Measurements from ENCODE around the gene PREX1.

GRCh38 chr20:48849299-48849698, 21.5 kb upstream of the PREX1 start:
- TF ChIP-seq CTCF (IDR thresholded peaks at IDR 0.05; ENCODE audit: insufficient read depth, low read length): no peak
- no peak for TF ChIP-seq REST (IDR thresholded peaks at IDR 0.05; ENCODE audit: insufficient replicate concordance, low read depth)
- TF ChIP-seq SPI1 (IDR thresholded peaks at IDR 0.05; ENCODE audit: borderline replicate concordance, low read depth): no peak
- no peak for TF ChIP-seq GABPA (IDR thresholded peaks at IDR 0.05; ENCODE audit: low read depth)
- TF ChIP-seq POLR2AphosphoS5 (IDR thresholded peaks at IDR 0.05; ENCODE audit: low read depth): no peak

All from HL-60 (cell line).